Activated CD4-positive, alpha-beta T cell treated with anti-CD3 and anti-CD28 coated beads for 36 hours (primary cell): Measurements from ENCODE around the gene SCG2. TPM values are rescaled to one million over a fixed set of nuclear protein-coding genes. Genes with fewer than 3 reads are reported as not detected.
A peak's percentile ranks its signal among the peaks of the same experiment; 100 is the strongest.

Experiments
- ATAC-seq: fragments of 200-7000 bp; cut with Tn5 transposase; one replicate; pipeline ENCODE4 v1.10.0; 2021; ENCODE audit warnings: mild to moderate bottlenecking, moderate library complexity
- CTCF ChIA-PET: fragments of 350-600 bp; sonication (Branson Sonifier 250); formaldehyde crosslinking; loops from one replicate; lab custom pipeline; 2021; ENCODE audit warnings: antibody characterized with exemption; lab: Charles Lee
- POLR2A ChIA-PET: fragments of 350-600 bp; sonication (Branson Sonifier 250); formaldehyde crosslinking; loops from one replicate; lab custom pipeline; 2021; ENCODE audit warnings: antibody characterized with exemption, inconsistent platforms; lab: Charles Lee
- DNase-seq: peaks from one replicate; pipeline ENCODE4 v3.0.0-alpha.2; 2020
- H3K27ac Mint-ChIP-seq: one replicate; pipeline ENCODE4 v1.8.0; 2021; ENCODE audit warnings: mixed read lengths
- H3K27me3 Mint-ChIP-seq: one replicate; pipeline ENCODE4 v1.8.0; 2021; ENCODE audit warnings: mixed read lengths
- H3K36me3 Mint-ChIP-seq: one replicate; pipeline ENCODE4 v1.8.0; 2021; ENCODE audit warnings: low read depth, mixed read lengths
- H3K4me1 Mint-ChIP-seq: one replicate; pipeline ENCODE4 v1.8.0; 2021; ENCODE audit warnings: mixed read lengths
- H3K4me3 Mint-ChIP-seq: one replicate; pipeline ENCODE4 v1.8.0; 2021; ENCODE audit warnings: mild to moderate bottlenecking, moderate library complexity, mixed read lengths
- H3K9me3 Mint-ChIP-seq: one replicate; pipeline ENCODE4 v1.8.0; 2021; ENCODE audit warnings: low read depth, mixed read lengths
- intact Hi-C, 2 experiments: fragments of 100-400 bp; cut with DNase I in 1 of 2; cut with micrococcal nuclease in 1 of 2; formaldehyde crosslinking; loops; one replicate each; pipeline versions ENCODE4 v1.14.2 to v1.15.1; 2022 to 2024; cut with DNase I, micrococcal nuclease
- total RNA-seq, 2 experiments: library from RNA; stranded (reverse); gene quantifications; one replicate each; pipeline ENCODE4 v1.2.3, GENCODE V29; 2021

Gene SCG2, protein sequence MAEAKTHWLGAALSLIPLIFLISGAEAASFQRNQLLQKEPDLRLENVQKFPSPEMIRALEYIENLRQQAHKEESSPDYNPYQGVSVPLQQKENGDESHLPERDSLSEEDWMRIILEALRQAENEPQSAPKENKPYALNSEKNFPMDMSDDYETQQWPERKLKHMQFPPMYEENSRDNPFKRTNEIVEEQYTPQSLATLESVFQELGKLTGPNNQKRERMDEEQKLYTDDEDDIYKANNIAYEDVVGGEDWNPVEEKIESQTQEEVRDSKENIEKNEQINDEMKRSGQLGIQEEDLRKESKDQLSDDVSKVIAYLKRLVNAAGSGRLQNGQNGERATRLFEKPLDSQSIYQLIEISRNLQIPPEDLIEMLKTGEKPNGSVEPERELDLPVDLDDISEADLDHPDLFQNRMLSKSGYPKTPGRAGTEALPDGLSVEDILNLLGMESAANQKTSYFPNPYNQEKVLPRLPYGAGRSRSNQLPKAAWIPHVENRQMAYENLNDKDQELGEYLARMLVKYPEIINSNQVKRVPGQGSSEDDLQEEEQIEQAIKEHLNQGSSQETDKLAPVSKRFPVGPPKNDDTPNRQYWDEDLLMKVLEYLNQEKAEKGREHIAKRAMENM
- not detected for total RNA-seq

DNA sequence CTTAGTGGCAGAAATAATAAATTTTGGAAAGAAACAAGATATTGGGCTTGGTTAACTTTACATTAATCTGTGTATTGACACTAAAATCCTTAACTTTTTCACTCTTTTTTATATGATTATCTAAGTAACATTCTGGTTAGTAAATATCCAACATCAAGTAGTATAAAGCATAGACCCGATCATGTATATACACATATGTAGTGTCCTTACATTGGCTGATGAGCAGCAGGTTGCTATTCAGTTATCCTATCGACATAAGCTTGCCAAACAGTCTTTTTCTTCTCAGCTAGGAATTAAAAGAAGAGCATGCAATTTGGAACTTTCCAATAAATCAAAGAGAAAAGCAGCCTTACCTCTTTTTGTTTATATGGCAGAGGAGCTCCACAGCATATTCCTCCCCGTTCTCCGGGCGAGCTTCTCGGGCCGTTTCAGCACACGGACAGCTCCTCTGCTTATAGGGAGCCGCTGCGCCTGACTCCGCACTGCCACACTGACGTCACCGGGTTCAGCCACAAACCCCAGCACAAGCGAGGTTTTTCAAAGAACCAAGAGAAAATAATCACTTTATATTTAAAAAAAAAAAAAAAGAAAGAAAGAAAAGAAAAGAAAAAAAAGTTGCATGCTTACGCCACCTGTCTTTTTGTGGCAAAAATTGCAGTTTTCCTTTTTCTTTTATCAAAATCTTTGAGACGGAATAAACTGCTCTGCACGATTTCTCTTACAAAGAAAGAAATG lies at the start of gene SCG2:
TSS of gene SCG2 (minus strand) at position 430 of the 735 bp plus-strand sequence. CDS start 3,079 bp downstream, outside the sequence.
- ATAC-seq (peak; percentile 68), DNase-seq (peak; percentile 71)
- no peaks in the 10 kb centered on the region for H3K9me3 Mint-ChIP-seq
- ChIA-PET CTCF (interaction anchor here (0.6 to 1.0 kb wide), 4 partner anchors 10 to 1542 kb away, joined by 3 read pairs; no protein-coding TSS in a partner anchor), POLR2A (no interaction called here)
- peaks cover 5% of the 10 kb centered on the region for H3K27me3 Mint-ChIP-seq
- H3K36me3 Mint-ChIP-seq = no peaks in the 10 kb centered on the region
- intact Hi-C loops = loop anchor here in 1 of 2 experiments (10.0 kb wide), 1 partner anchor 627 kb away; no protein-coding TSS in a partner anchor
- no peak within 1 kb of the TSS for H3K27ac Mint-ChIP-seq
- H3K4me1 Mint-ChIP-seq = no peaks in the 10 kb centered on the region
- H3K4me3 Mint-ChIP-seq = no peak within 1 kb of the TSS

- Mint-ChIP-seq H3K27me3 (peaks cover 1% of the 10 kb centered on the region), H3K36me3 (no peaks in the 10 kb centered on the region), H3K4me3 (no peak overlapping the region), H3K27ac (no peak overlapping the region), H3K4me1 (no peaks in the 10 kb centered on the region), H3K9me3 (no peaks in the 10 kb centered on the region)
- POLR2A ChIA-PET = no interaction called here
- DNase-seq = no peak
- no peak for ATAC-seq
- CTCF ChIA-PET = no interaction called here
- intact Hi-C loops = no loop called here
These were observed 47.7 kb upstream of the SCG2 start for GRCh38 chr2:223649554-223650533.

GRCh38 chr2:223648755-223649154 lies 46.6 kb upstream of the SCG2 start:
- no peak overlapping the region for H3K27ac Mint-ChIP-seq
- ChIA-PET CTCF (no interaction called here), POLR2A (no interaction called here)
- H3K4me1 Mint-ChIP-seq = no peaks in the 10 kb centered on the region
- DNase-seq (no peak), ATAC-seq (no peak)
- H3K36me3 Mint-ChIP-seq = no peaks in the 10 kb centered on the region
- no peaks in the 10 kb centered on the region for H3K27me3 Mint-ChIP-seq
- no peak overlapping the region for H3K4me3 Mint-ChIP-seq
- H3K9me3 Mint-ChIP-seq = no peaks in the 10 kb centered on the region
- intact Hi-C loops = no loop called here

DNA sequence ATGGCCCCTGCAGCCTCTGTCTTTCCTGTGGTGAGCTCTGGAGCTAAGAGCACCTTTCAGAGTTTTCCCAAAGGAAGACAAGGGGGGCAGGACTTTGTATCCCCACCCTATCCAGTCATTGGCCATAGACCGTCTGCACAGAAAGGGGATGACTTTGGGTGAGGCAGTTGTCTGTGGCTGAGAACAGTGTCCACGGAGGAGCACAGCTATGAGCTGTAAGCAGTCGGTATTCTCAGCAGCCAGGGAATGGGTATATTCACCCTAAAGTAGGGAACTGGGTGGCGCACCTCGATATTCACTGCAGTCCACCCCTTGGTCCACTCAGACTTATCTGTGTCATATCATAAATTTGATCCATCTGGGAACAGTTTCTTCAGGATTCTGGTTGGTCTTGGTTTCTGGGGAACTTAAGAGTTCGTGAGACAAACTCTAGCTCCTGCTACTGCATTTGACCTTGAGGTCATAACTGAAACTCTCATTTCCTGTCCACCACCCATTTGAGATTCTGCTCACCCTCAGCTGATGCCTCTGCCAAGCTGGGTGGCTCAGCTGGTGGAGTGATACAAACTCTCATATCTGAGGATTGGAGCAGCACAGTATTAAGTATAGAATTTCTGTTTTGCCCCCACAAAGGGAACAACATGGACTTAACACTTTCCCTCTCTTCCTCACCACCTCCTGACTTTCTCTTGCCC lies 45.2 kb upstream of the SCG2 start:
- Mint-ChIP-seq H3K9me3 (no peaks in the 10 kb centered on the region), H3K27ac (no peak overlapping the region), H3K4me1 (no peaks in the 10 kb centered on the region), H3K4me3 (no peak overlapping the region), H3K27me3 (no peaks in the 10 kb centered on the region), H3K36me3 (no peaks in the 10 kb centered on the region)
- intact Hi-C loops = no loop called here
- CTCF ChIA-PET = no interaction called here
- POLR2A ChIA-PET = no interaction called here
- no peak for DNase-seq
- no peak for ATAC-seq

GRCh38 chr2:223644136-223644535 lies 42.0 kb upstream of the SCG2 start:
- POLR2A ChIA-PET = no interaction called here
- no peak overlapping the region for H3K27ac Mint-ChIP-seq
- intact Hi-C loops = no loop called here
- no peaks in the 10 kb centered on the region for H3K27me3 Mint-ChIP-seq
- no peak overlapping the region for H3K4me3 Mint-ChIP-seq
- CTCF ChIA-PET = interaction anchor here (0.6 kb wide), 1 partner anchor 16 kb away, joined by 4 read pairs; no protein-coding TSS in a partner anchor
- DNase-seq = no peak
- no peaks in the 10 kb centered on the region for H3K4me1 Mint-ChIP-seq
- peaks cover 3% of the 10 kb centered on the region for H3K9me3 Mint-ChIP-seq
- no peak for ATAC-seq
- H3K36me3 Mint-ChIP-seq = no peaks in the 10 kb centered on the region

DNA sequence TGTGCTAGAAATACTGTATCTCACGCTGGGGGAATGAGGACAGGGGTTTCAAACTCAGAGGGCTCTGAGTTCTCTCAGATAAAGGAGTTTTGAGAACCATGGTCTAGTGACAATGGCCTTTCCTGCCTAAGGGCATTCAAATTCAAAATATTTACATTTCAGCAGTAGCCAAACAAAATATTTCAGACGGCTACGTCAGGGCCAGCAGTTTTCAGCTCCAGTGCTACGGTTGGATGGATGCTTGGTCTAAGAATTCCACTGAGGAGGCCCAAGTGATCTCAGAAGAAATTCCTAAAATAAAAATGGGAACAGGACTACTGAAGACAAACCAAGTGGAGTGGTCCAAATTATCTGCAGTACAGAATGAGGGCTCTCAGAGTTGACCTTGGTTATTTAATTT lies 41.1 kb upstream of the SCG2 start:
- Mint-ChIP-seq H3K4me1 (no peaks in the 10 kb centered on the region), H3K27ac (no peak overlapping the region), H3K4me3 (no peak overlapping the region), H3K9me3 (peaks cover 3% of the 10 kb centered on the region), H3K27me3 (no peaks in the 10 kb centered on the region), H3K36me3 (no peaks in the 10 kb centered on the region)
- CTCF ChIA-PET = interaction anchor here (0.6 kb wide), 1 partner anchor 351 kb away, joined by 3 read pairs; no protein-coding TSS in a partner anchor
- ATAC-seq (no peak), DNase-seq (no peak)
- POLR2A ChIA-PET = no interaction called here
- intact Hi-C loops = no loop called here

- Mint-ChIP-seq H3K9me3 (peaks cover 3% of the 10 kb centered on the region), H3K36me3 (no peaks in the 10 kb centered on the region), H3K27me3 (no peaks in the 10 kb centered on the region), H3K27ac (no peak overlapping the region), H3K4me1 (no peaks in the 10 kb centered on the region), H3K4me3 (no peak overlapping the region)
- ChIA-PET POLR2A (no interaction called here), CTCF (interaction anchor here (0.6 kb wide), 2 partner anchors 317 to 351 kb away, joined by 3 to 8 read pairs; no protein-coding TSS in a partner anchor)
- no peak for ATAC-seq
- DNase-seq = no peak
- intact Hi-C loops = no loop called here
These were observed 40.3 kb upstream of the SCG2 start for GRCh38 chr2:223642506-223642905.

DNA sequence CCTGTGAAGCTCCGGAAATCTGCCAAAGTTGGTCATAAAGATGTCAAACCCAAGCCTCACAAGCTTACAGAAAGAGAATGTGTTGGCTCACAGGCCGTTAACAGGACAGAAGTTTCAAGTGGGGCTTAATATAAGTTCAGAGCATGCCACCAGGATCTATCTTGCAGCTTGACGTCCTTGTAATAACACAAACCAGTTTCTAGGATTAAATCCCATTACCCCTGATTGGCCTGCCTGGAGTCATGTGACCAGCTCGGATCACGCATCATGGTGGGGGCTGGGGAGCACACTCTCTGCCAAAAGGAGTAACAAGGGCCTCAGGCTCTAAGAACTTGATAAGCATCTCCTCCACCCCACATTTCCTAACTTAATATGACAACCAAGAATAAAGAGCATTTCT lies 38.9 kb upstream of the SCG2 start:
- Mint-ChIP-seq H3K27ac (no peak overlapping the region), H3K27me3 (no peaks in the 10 kb centered on the region), H3K36me3 (no peaks in the 10 kb centered on the region), H3K9me3 (peaks cover 3% of the 10 kb centered on the region), H3K4me1 (no peaks in the 10 kb centered on the region), H3K4me3 (no peak overlapping the region)
- DNase-seq = no peak
- intact Hi-C loops = no loop called here
- ChIA-PET POLR2A (no interaction called here), CTCF (no interaction called here)
- no peak for ATAC-seq

DNA sequence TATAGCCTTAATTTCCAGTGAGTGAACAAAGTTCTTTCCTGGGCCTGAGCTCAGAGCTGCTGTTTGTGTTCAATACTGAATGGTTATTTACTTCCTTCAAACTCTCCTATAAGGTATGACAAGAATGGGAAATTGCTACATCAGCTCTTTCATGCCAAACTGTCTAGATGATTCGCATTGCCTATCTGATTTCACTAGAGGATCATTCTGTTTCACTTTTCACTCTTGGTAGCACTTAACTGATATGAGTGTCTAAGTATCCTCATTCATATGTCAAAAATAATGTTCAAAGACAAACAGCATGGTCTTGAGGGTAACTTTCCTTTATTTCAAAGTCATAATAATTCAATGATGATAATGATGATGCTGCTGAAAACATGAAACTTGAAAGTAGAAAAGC lies 32.9 kb upstream of the SCG2 start:
- Mint-ChIP-seq H3K27me3 (peaks cover 8% of the 10 kb centered on the region), H3K36me3 (no peaks in the 10 kb centered on the region), H3K27ac (no peak overlapping the region), H3K9me3 (peaks cover 8% of the 10 kb centered on the region), H3K4me3 (no peak overlapping the region), H3K4me1 (no peaks in the 10 kb centered on the region)
- POLR2A ChIA-PET = no interaction called here
- CTCF ChIA-PET = no interaction called here
- ATAC-seq (no peak), DNase-seq (no peak)
- intact Hi-C loops = no loop called here

DNA sequence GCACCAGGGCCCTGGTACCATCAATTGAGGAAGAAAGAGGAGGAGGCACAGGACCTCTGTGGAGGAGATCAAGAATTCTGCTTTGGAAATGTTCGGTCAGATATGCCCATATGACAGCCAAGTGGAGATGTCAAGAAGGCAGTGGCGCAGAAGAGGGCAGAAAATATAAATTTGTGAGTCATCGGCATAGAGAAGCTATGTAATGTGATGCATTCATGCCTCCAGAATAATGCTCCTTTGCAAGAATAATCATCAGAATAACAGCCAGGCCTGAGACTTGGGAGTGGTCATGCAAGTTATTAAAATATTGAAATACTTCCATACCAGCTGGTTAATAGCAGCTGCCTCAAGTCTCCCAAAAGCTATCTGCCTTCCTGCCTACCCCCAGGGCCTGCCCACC lies 32.1 kb upstream of the SCG2 start:
- POLR2A ChIA-PET = no interaction called here
- ATAC-seq (no peak), DNase-seq (no peak)
- H3K4me3 Mint-ChIP-seq = no peak overlapping the region
- H3K36me3 Mint-ChIP-seq = no peaks in the 10 kb centered on the region
- H3K27ac Mint-ChIP-seq = no peak overlapping the region
- peaks cover 13% of the 10 kb centered on the region for H3K27me3 Mint-ChIP-seq
- H3K9me3 Mint-ChIP-seq = peaks cover 5% of the 10 kb centered on the region
- CTCF ChIA-PET = no interaction called here
- intact Hi-C loops = no loop called here
- H3K4me1 Mint-ChIP-seq = no peaks in the 10 kb centered on the region
